HEK293T (cell line): ENCODE measurements around the gene ICAM1.
"Not testable (repeated sequence)": the region's sequence is repeated elsewhere in the genome, so short reads cannot be mapped to it uniquely, and the experiment has no call there.

ENCODE experiments used
- CTCF ChIA-PET: fragments of 350-600 bp; formaldehyde crosslinking; extraction: SDS; loops from one replicate; lab custom pipeline; 2021; ENCODE audit warnings: antibody characterized with exemption, inconsistent platforms; lab: Yijun Ruan, JAX
- POLR2A ChIA-PET: fragments of 350-600 bp; formaldehyde crosslinking; extraction: SDS; loops from one replicate; lab custom pipeline; 2020; ENCODE audit warnings: antibody characterized with exemption, inconsistent platforms; lab: Yijun Ruan, JAX
- DNase-seq: peaks from one replicate; pipeline ENCODE4 v3.0.0; 2012; ENCODE audit warnings: mixed read lengths; ENCODE audit errors: extremely low spot score
- ARNT ChIP-seq: fragments of 450-650 bp; IDR thresholded peaks from 2 replicates; pipeline ENCODE4 v1.6.1; 2017; ENCODE audit warnings: mild to moderate bottlenecking
- BHLHE40 ChIP-seq: fragments of 450-650 bp; IDR thresholded peaks from 2 replicates; pipeline ENCODE4 v1.6.1; 2016; ENCODE audit warnings: mild to moderate bottlenecking, moderate library complexity, borderline replicate concordance
- CTBP1 ChIP-seq: fragments of 450-650 bp; IDR thresholded peaks from 2 replicates; pipeline ENCODE4 v1.6.1; 2016; ENCODE audit warnings: borderline replicate concordance
- ELF4 ChIP-seq: fragments of 450-650 bp; IDR thresholded peaks from 2 replicates; pipeline ENCODE4 v1.6.1; 2017; ENCODE audit warnings: antibody characterized with exemption
- FOXA1 ChIP-seq: fragments of 450-650 bp; IDR thresholded peaks from 2 replicates; pipeline ENCODE4 v1.6.1; 2016; ENCODE audit warnings: mild to moderate bottlenecking
- FOXK2 ChIP-seq: fragments of 450-650 bp; IDR thresholded peaks from 2 replicates; pipeline ENCODE4 v1.6.1; 2016; ENCODE audit warnings: mild to moderate bottlenecking
- FOXM1 ChIP-seq: fragments of 450-650 bp; IDR thresholded peaks from 2 replicates; pipeline ENCODE4 v1.6.1; 2017; ENCODE audit warnings: mild to moderate bottlenecking, borderline replicate concordance
- HDGF ChIP-seq: fragments of 450-650 bp; IDR thresholded peaks from 2 replicates; pipeline ENCODE4 v1.6.1; 2017; ENCODE audit warnings: antibody characterized with exemption, borderline replicate concordance
- L3MBTL2 ChIP-seq: fragments of 450-650 bp; conservative IDR thresholded peaks from 2 replicates; pipeline ENCODE4 v1.6.1; 2016; ENCODE audit warnings: mild to moderate bottlenecking
- LEF1 ChIP-seq: fragments of 450-650 bp; IDR thresholded peaks from 2 replicates; pipeline ENCODE4 v1.6.1; 2017; ENCODE audit warnings: mild to moderate bottlenecking, borderline replicate concordance
- NFRKB ChIP-seq: fragments of 450-650 bp; IDR thresholded peaks from 2 replicates; pipeline ENCODE4 v1.6.1; 2016; ENCODE audit warnings: mild to moderate bottlenecking, moderate library complexity
- PKNOX1 ChIP-seq: fragments of 450-650 bp; IDR thresholded peaks from 2 replicates; pipeline ENCODE4 v1.6.1; 2016
- SP1 ChIP-seq: fragments of 450-650 bp; IDR thresholded peaks from 2 replicates; pipeline ENCODE4 v1.6.1; 2017
- SUZ12 ChIP-seq: fragments of 450-650 bp; IDR thresholded peaks from 2 replicates; pipeline ENCODE4 v1.6.1; 2016; ENCODE audit warnings: mild to moderate bottlenecking
- TARDBP ChIP-seq: fragments of 450-650 bp; IDR thresholded peaks from 2 replicates; pipeline ENCODE4 v1.6.1; 2016
- ZNF384 ChIP-seq: fragments of 450-650 bp; IDR thresholded peaks from 2 replicates; pipeline ENCODE4 v1.6.1; 2016

The ICAM1 gene

GRCh38 chr19:10237702-10238101 lies 33.2 kb upstream of the ICAM1 start:
- ChIA-PET CTCF (no interaction called here), POLR2A (no interaction called here)
- DNase-seq, result no peak
- no peak for TF ChIP-seq ZNF384
- TF ChIP-seq ARNT, result no peak
- TF ChIP-seq CTBP1, result no peak
- no peak for TF ChIP-seq HDGF
- no peak for TF ChIP-seq TARDBP
- no peak for TF ChIP-seq SP1
- TF ChIP-seq LEF1, result no peak
- TF ChIP-seq L3MBTL2, result no peak
- no peak for TF ChIP-seq SUZ12
- TF ChIP-seq FOXM1, result no peak
- no peak for TF ChIP-seq BHLHE40
- TF ChIP-seq NFRKB, result no peak
- TF ChIP-seq PKNOX1, result no peak
- no peak for TF ChIP-seq FOXA1
- TF ChIP-seq ELF4, result no peak
- TF ChIP-seq FOXK2, result no peak

GRCh38 chr19:10238172-10238783 lies 32.6 kb upstream of the ICAM1 start:
- CTCF ChIA-PET, result interaction anchor here (1.7 kb wide), 1 partner anchor 10 kb away, joined by 6 read pairs; no protein-coding TSS in a partner anchor
- POLR2A ChIA-PET, result no interaction called here
- no peak for DNase-seq
- no peak for TF ChIP-seq LEF1
- TF ChIP-seq ELF4, result no peak
- TF ChIP-seq ZNF384, result no peak
- no peak for TF ChIP-seq ARNT
- no peak for TF ChIP-seq PKNOX1
- TF ChIP-seq NFRKB, result no peak
- no peak for TF ChIP-seq TARDBP
- TF ChIP-seq HDGF, result no peak
- TF ChIP-seq FOXK2, result no peak
- TF ChIP-seq CTBP1, result no peak

DNA sequence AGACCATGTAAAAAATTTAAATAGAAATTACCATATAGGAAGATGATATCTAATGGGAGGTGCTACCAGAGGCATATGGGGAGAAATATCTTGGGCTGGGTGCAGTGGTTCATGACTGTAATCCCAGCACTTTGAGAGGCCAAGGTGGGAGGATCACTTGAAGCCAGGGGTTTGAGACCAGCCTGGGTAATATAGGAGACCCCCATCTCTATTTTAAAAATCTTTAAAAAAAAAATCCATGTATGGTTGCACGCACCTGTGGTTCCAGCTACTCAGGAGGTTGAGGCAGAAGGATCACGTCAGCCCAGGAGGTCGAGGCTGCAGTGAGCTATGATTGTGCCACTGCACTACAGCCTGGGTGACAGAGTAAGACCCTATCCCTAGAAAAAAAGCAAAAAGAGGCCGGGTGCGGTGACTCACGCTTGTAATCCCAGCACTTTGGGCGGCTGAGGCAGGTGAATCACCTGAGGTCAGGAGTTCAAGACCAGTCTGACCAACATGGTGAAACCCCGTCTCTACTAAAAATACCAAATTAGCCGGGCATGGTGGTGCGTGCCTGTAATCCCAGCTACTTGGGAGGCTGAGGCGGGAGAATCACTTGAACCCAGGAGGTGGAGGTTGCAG lies 29.0 kb upstream of the ICAM1 start:
- POLR2A ChIA-PET, result interaction anchor here (1.5 kb wide), 1 partner anchor 11 kb away, joined by 5 read pairs; the partner anchor contains the start of gene S1PR2
- DNase-seq, CTCF ChIA-PET: not testable (repeated sequence)

DNA sequence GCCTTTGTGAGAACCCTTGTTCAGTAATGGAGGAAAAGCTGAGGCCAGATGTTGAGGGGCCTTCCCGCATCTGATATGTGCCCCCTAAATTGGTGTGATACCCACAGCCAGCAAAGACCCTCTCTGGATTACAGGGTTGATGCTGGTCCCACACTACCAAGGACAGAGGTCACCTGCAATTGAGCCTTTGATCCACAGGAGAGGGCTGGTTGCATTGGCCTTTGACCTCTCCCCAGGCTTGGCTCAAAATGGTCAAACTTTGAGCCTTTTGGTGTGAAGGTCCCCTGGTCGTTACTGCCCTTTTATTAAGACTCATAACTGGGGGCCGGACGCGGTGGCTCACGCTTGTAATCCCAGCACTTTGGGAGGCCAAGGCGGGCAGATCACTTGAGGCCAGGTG lies 27.3 kb upstream of the ICAM1 start:
- ChIA-PET POLR2A (no interaction called here), CTCF (no interaction called here)
- TF ChIP-seq SUZ12 (no peak), PKNOX1 (no peak), ARNT (no peak), FOXK2 (no peak), NFRKB (no peak), ZNF384 (no peak), HDGF (no peak), FOXA1 (no peak), TARDBP (no peak), FOXM1 (no peak), ELF4 (no peak), BHLHE40 (no peak), CTBP1 (no peak), L3MBTL2 (no peak), LEF1 (no peak)
- no peak for DNase-seq

GRCh38 chr19:10245189-10245939 lies 25.6 kb upstream of the ICAM1 start:
- ChIA-PET POLR2A (interaction anchor here (1.1 kb wide), 1 partner anchor 88 kb away, joined by 3 read pairs; the partner anchor contains the start of gene RAVER1), CTCF (interaction anchor here (0.7 kb wide), 1 partner anchor 619 kb away, joined by 4 read pairs; no protein-coding TSS in a partner anchor)
- DNase-seq, result no peak

More at GRCh38 chr19:10245189-10245939, 25.6 kb upstream of the ICAM1 start:
- TF ChIP-seq L3MBTL2, result no peak
- no peak for TF ChIP-seq FOXA1
- TF ChIP-seq TARDBP, result no peak
- no peak for TF ChIP-seq ELF4
- no peak for TF ChIP-seq SUZ12
- TF ChIP-seq ZNF384, result no peak
- TF ChIP-seq CTBP1, result no peak
- no peak for TF ChIP-seq NFRKB
- no peak for TF ChIP-seq FOXK2
- no peak for TF ChIP-seq FOXM1
- no peak for TF ChIP-seq LEF1
- no peak for TF ChIP-seq SP1
- TF ChIP-seq ARNT, result no peak
- no peak for TF ChIP-seq PKNOX1
- TF ChIP-seq BHLHE40, result no peak
- no peak for TF ChIP-seq HDGF
